ENCODE data around the gene LOXHD1. TPM values are rescaled to one million over a fixed set of nuclear protein-coding genes. Genes with fewer than 3 reads are reported as not detected.

LOXHD1 gene
- total RNA-seq, 4 donors from 2014 or later = 0.13 to 0.50 TPM; not detected in 2

DNA sequence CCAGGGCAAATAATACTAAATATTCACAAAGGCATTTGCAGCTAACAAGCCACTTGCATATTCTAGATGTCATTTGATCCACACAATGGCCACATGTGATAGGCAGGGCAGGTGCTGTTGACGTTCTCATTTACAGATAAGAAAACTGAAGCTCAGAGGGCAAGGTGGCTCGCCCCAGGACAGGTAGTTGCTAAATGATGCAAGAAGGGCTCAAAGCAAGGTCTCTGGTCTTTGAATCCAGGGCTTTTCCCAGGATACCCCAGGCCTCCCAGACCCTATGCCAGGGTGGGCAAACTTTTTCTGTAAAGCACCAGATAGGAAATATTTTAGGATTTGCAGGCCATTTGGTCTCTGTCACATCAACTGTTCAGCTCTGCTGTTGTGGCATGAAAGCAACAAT, 35.1 kb downstream of the LOXHD1 start:
- DNase-seq (ENCODE audit: extremely low spot score) = peak; percentile 88
- Histone ChIP-seq H3K27me3 (peaks cover 0 to 4% (median 0%) of the 10 kb centered on the region in 4 donors), H3K36me3 (no peaks in the 10 kb centered on the region), H3K27ac (replicated peaks in 1 of 4) (no peak overlapping the region), H3K4me3 (no peak overlapping the region), H3K9me3 (no peaks in the 10 kb centered on the region), H3K4me1 (peaks cover 4 to 13% (median 12%) of the 10 kb centered on the region in 4 donors)
- 59% methylated on average over 2 of the region's 2 CpGs for WGBS
- intact Hi-C loops (cut with DNase I) = no loop called here
- no peak for TF ChIP-seq EP300 (IDR thresholded peaks at IDR 0.05)
- TF ChIP-seq POLR2AphosphoS5 (IDR thresholded peaks at IDR 0.05) = no peak

DNA sequence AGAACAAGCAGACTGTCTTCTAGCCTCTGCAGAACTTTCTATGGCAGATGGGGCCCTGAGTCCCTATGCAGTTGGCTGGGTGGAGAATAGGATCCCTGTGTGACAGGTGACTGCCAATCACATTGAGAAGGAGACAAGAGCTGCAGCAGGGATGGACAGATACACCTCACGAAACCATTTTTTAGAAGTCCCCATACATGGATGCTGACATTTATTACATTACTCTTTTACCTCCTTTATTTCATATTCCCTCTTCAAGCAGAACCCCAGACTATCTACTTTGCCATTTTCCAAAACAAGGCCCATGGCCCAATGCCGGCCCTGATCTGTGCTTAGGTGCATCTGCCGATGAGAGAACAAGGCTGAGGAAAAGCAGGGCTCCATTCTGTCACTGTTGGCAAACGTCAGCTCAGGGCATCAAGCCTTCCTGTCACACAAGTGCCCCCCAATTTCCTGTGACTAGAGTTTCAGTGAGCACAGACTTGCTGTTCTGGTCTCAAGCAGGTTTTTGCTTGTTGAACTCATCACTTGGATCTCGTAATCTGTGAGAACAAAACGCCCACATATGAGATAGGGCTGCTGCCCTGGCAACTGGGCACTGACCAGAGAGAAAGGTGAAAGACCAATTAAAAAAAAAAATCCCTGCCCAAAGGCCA, 35.8 kb downstream of the LOXHD1 start:
- intact Hi-C loops (cut with DNase I) = no loop called here
- TF ChIP-seq POLR2AphosphoS5 (IDR thresholded peaks at IDR 0.05) (no peak), POLR2A (IDR thresholded peaks at IDR 0.05; ENCODE audit: low read depth) (no peak), EP300 (IDR thresholded peaks at IDR 0.05) (no peak)
- TF ChIP-seq, protein P1, sequence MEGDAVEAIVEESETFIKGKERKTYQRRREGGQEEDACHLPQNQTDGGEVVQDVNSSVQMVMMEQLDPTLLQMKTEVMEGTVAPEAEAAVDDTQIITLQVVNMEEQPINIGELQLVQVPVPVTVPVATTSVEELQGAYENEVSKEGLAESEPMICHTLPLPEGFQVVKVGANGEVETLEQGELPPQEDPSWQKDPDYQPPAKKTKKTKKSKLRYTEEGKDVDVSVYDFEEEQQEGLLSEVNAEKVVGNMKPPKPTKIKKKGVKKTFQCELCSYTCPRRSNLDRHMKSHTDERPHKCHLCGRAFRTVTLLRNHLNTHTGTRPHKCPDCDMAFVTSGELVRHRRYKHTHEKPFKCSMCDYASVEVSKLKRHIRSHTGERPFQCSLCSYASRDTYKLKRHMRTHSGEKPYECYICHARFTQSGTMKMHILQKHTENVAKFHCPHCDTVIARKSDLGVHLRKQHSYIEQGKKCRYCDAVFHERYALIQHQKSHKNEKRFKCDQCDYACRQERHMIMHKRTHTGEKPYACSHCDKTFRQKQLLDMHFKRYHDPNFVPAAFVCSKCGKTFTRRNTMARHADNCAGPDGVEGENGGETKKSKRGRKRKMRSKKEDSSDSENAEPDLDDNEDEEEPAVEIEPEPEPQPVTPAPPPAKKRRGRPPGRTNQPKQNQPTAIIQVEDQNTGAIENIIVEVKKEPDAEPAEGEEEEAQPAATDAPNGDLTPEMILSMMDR (IDR thresholded peaks at IDR 0.05) = no peak

GRCh38 chr18:46619559-46619958, 37.5 kb downstream of the LOXHD1 start:
- H3K4me3 ChIP-seq = no peak overlapping the region
- TF ChIP-seq POLR2A (IDR thresholded peaks at IDR 0.05; ENCODE audit: low read depth) (no peak), EP300 (IDR thresholded peaks at IDR 0.05) (no peak), POLR2AphosphoS5 (IDR thresholded peaks at IDR 0.05) (no peak)
- TF ChIP-seq, protein P1 (IDR thresholded peaks at IDR 0.05) = no peak
- peaks cover 0 to 4% (median 0%) of the 10 kb centered on the region in 4 donors for H3K27me3 ChIP-seq
- whole genome bisulfite sequencing = 79% methylated on average over 3 of the region's 3 CpGs
- H3K9me3 ChIP-seq = no peaks in the 10 kb centered on the region
- intact Hi-C loops (cut with DNase I) = no loop called here
- no peaks in the 10 kb centered on the region for H3K36me3 ChIP-seq
- no peak overlapping the region for H3K27ac ChIP-seq (replicated peaks in 1 of 4)
- peaks cover 4 to 13% (median 12%) of the 10 kb centered on the region in 4 donors for H3K4me1 ChIP-seq
- DNase-seq (ENCODE audit: extremely low spot score) = peak; percentile 53

More for the DNA sequence above, 35.8 kb downstream of the LOXHD1 start:
- no peaks in the 10 kb centered on the region for H3K36me3 ChIP-seq
- peak; percentile 91 for DNase-seq (ENCODE audit: extremely low spot score)
- H3K9me3 ChIP-seq = no peaks in the 10 kb centered on the region
- no peak overlapping the region for H3K27ac ChIP-seq (replicated peaks in 1 of 4)
- H3K4me1 ChIP-seq = peaks cover 4 to 13% (median 12%) of the 10 kb centered on the region in 4 donors
- no peak overlapping the region for H3K4me3 ChIP-seq
- WGBS = 89% methylated on average over 5 of the region's 6 CpGs
- H3K27me3 ChIP-seq = peaks cover 0 to 4% (median 0%) of the 10 kb centered on the region in 4 donors

DNA sequence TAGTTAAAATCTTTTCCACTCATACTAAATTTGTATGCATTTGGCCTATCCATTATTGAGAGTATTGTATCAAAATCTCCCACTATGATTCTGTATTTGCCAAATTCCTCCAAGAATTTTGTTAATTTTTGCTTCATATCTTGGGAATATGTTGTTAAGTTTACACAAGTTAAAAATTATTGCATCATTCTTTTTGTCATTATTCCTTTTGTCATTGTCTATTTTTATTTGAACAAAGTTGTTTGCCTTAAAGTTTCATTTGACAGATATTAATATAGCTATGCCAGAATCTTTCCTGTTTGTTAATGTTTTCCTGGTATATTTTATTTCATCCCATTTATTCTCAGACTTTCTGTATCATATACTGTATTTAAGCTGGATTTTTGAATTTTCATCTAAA, 41.3 kb downstream of the LOXHD1 start:
- intact Hi-C loops (cut with DNase I) = no loop called here
- H3K9me3 ChIP-seq = no peaks in the 10 kb centered on the region
- no peaks in the 10 kb centered on the region for H3K27me3 ChIP-seq
- no peak for TF ChIP-seq EP300 (IDR thresholded peaks at IDR 0.05)
- no peak for TF ChIP-seq POLR2AphosphoS5 (IDR thresholded peaks at IDR 0.05)
- TF ChIP-seq, protein P1 (IDR thresholded peaks at IDR 0.05) = no peak
- no peak for TF ChIP-seq POLR2A (IDR thresholded peaks at IDR 0.05; ENCODE audit: low read depth)
- no peak for DNase-seq (ENCODE audit: extremely low spot score)
- no peak overlapping the region for H3K4me3 ChIP-seq
- H3K4me1 ChIP-seq = no peaks in the 10 kb centered on the region
- no peaks in the 10 kb centered on the region for H3K36me3 ChIP-seq
- no peak overlapping the region for H3K27ac ChIP-seq (replicated peaks in 1 of 4)

DNA sequence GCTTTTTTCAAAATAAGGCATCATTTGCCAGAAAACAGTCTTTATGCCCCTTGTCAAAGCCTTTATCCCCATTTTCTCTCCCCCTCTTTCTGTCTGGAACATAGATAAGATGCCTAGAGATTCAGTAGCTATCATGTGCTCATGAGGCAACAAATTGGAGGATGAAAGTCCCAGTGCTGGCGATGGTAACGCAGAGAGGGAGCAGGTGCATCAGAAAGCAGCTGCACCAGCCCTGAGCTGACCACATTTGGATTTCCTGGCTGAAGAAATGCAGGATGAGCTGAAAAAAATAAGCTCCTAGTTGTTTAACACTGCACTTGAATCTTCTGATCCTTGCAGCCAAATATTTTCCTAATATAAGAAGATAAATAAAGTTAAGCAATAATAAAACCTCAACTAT, 48.0 kb downstream of the LOXHD1 start:
- DNase-seq (ENCODE audit: extremely low spot score) = peak; percentile 55
- TF ChIP-seq POLR2A (IDR thresholded peaks at IDR 0.05; ENCODE audit: low read depth) (no peak), EP300 (IDR thresholded peaks at IDR 0.05) (no peak), POLR2AphosphoS5 (IDR thresholded peaks at IDR 0.05) (no peak)
- TF ChIP-seq, protein P1 (IDR thresholded peaks at IDR 0.05) = no peak
- Histone ChIP-seq H3K9me3 (no peaks in the 10 kb centered on the region), H3K4me1 (no peaks in the 10 kb centered on the region), H3K36me3 (no peaks in the 10 kb centered on the region), H3K4me3 (no peak overlapping the region), H3K27ac (replicated peaks in 1 of 4) (no peak overlapping the region), H3K27me3 (peaks cover 0 to 5% (median 0%) of the 10 kb centered on the region in 4 donors)
- 76% methylated on average over 2 of the region's 2 CpGs for WGBS
- intact Hi-C loops (cut with DNase I) = no loop called here
